HG03108 (cell line): ENCODE measurements around the gene ZNF576.
"Not testable (repeated sequence)": the region's sequence is repeated elsewhere in the genome, so short reads cannot be mapped to it uniquely, and the experiment has no call there.

Experiments used
- ATAC-seq: cut with Tn5 transposase; IDR thresholded peaks from one replicate; pipeline ENCODE4 v1.9.1; 2021; ENCODE audit warnings: moderate library complexity; ENCODE audit not compliant: unreplicated experiment

The ZNF576 gene

DNA sequence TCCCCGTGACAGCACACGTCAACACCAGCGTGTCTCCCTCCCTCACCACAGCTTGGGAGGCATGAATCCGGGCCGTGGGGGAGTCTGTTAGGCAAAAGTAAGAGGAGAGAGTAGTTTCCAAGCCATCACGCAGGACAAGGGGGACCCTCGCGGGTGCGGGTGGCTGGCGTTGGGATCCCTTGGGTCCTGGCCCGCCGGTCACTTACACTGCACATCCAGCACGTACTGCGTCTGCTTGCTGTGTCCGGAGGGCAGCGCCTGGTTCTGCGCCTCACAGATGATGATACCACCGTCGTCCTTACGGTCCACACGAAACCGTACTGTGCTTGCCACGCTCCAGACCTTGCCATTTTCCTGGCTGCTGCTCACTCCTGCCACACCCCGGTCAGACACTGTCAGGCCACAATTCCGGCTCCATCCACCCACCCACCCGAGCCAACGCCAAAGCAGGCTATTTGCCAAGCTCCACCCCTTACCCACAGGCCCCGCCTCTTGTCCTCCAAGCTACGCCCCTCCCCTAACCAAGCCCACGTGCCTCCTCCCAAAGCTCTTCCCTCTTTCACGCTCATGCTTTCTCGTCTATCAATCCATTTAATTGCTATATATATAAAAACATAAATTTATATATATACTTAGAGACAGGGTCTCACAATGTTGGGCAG, 29.7 kb downstream of the ZNF576 start:
- no peak for ATAC-seq

DNA sequence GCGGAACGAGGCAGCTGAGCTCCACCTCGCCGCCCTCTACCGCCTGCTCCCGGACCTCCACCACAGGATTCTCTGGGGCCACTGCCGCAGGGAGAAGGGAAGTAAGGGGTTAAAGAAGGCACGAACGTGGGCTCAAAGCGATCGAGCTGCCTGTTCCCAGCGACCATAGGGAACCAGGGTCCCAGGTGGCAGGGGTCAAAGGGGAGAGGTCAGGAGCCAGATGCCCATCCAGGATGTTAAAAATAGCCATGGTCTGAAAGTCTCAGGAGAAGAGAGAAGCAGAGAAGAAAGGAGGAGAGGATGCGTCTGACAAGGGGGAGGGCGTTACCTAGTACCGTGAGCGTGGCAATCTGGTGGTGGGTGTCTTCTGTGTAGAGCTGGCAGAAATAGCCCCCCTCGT, 30.4 kb downstream of the ZNF576 start:
- ATAC-seq = no peak

DNA sequence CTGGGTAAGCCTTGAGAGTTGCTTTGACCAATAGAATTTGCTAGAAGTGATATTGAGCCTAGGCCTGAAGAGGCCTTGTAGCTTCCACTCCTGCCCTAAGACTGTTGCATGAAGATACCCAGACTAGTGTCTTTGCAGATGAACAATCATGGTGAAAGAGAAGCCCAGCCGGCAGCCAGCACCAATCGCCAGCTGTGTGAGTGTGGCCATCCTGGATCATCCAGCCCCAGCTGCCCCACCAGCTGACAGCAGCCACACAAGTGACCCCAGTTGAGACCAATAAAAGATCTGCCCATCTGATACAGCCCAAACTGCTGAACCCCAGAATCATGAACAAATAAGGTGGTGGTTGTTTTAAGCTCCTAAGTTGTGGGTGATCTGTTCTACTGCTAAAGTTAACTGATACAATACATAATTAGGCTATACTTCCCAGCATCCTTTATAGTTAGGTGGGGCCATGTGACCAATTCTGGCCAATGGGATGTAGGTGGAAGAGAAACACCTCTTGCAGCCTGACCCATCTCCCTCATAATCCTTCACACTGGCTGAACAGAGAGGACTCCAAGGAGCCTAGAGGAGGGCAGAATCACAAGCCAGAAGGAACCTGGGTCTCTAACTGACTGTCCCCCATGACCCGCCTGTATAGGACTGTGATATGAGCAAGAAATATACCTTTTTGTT, 32.4 kb downstream of the ZNF576 start:
- no peak for ATAC-seq

DNA sequence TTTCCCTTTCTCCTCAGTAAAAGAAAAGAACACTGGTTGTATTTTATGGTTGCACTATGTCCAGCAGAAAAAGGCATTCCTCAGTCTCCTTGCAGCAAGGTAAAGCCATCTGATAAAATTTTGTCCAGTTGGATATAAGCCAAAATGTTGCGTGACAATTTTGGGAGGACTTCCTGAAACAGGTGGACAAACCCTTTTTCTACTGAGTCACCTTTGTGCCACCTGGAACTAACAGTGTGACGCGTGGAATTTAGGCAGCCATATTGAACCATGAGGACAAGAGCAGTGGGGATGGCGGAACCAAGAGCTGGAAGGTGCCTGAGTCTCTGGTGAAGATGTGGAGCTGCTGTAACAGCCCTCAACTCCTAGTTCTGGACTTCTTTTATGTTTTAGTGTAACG, 35.1 kb downstream of the ZNF576 start:
- no peak for ATAC-seq

DNA sequence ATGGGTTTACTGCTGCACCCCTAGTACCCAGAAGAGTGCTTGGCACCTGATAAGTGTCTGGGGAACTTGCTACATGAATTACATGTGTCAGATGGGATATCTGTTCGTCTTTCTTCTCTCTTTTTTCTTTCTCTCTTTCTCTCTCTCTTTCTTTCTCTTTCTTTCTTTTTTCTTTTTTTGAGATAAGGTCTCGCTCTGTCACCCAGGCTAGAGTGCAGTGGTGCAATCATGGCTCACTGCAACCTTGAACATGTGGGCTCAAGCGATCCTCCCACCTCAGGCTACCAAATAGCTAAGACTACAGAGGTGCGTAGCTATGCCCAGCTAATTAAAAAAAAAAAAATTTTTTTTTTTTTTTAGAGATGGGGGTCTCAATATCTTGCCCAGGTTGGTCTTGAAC, 37.1 kb downstream of the ZNF576 start:
- ATAC-seq = no peak

DNA sequence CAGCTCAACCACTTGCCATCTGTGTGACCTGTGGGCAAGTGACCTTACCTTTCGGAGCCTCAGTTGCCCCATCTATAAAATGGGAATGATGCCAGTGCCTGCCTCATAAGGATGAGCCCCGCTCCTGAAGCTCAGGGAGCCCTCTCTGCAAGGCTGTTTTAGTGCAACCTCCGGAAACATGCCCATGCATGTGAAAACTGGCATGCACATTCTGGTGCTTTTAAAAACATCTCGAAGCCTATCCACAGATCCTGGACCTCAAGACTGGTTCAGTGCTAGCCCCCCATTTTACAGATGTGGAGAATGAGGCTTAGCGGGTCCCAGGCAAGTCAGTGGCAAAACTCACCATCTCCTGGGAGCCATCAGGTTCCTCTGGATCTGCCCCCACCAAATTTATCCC, 37.7 kb downstream of the ZNF576 start:
- ATAC-seq = no peak

DNA sequence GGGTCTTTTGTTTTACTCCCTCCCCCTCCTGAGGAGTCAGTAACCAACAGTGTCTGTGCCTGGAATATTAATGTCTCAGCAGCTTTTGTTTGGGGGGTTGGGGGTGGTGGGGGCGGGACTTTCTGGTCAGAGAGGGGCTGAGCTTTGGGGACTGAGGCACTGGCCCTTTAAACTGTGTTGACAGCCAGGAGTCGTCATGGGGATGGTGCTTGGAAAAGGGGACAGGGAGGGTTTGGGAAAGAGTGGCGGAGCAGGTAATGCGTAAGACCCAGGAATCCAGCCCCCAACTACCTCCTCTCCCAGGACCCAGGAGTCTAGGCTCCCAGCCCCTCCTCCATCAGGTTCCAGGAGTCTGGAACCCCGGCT, 38.1 kb downstream of the ZNF576 start:
- ATAC-seq = no peak

DNA sequence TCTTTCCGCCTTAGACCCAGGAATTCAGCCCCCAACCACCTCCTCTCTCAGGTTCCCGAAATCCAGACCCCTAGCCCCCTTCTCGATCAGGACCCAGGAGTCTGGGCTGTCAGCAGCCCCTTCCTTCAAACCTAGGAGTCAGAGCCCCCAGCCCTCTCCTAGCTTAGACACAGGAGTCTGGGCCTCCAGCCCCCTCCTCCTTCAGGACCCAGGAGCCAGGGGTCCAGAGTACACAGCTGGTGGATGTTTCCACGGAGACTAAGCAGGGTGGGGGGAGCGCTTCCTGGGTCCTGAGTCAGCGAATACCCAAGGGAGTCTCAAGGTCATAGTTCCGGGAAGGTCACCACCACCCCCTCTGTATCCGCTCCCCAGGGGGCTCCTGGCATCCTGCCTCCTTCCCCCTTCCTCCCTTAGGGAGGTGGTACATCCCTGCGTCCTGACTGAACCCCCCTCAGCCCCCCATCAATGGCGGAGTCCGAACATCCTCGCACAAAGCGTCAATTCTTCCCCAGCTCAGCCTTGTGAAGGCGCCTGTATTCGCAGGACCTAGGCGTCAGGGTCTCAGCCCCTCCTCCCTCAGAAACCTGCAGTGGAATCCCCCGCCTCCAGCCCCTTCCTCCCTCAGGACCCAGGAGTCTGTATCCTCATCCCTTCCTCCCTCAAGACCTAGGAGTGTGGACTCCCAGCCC, 38.6 kb downstream of the ZNF576 start:
- no peak for ATAC-seq

DNA sequence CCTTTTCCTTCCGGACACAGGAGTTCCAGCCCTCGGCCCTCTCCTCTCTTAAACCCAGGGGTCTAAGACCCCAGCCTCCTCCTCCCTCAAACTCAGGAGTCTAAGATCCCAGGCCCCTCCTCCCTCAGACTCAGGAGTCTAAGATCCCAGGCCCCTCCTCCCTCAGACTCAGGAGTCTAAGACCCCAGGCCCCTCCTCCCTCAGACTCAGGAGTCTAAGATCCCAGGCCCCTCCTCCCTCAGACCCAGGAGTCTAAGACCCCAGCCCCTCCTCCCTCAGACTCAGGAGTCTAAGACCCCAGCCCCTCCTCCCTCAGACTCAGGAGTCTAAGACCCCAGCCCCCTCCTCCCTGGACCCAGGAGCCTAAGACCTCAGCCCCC, 39.2 kb downstream of the ZNF576 start:
- ATAC-seq = not testable (repeated sequence)

DNA sequence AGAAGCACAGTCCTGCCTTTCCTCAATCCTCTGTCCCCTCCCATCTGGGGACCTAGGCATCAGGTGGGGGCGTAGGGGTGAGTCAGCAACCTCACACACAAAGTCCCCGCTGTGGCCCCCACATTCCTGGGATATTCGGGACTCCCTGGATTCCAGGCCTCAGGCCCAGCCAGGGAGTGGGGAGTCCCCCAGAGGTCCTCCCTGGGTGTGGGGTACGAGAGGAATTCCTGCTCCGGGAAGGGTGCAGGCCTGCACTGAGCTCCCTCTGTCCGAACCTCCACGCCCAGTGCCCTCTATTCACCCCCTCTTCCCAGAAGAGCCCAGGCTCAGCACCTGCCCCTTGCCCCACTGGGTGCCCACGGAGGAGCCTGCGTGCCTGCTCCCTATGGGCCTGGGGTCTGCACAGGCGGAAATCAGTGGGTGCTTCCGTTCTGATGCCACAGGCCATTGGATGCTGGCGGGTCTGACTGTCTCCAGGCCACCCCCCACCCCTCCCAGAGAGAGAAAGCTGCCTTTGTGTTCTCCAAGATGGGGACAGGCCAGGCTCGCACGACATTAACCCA, 39.8 kb downstream of the ZNF576 start:
- ATAC-seq = no peak

DNA sequence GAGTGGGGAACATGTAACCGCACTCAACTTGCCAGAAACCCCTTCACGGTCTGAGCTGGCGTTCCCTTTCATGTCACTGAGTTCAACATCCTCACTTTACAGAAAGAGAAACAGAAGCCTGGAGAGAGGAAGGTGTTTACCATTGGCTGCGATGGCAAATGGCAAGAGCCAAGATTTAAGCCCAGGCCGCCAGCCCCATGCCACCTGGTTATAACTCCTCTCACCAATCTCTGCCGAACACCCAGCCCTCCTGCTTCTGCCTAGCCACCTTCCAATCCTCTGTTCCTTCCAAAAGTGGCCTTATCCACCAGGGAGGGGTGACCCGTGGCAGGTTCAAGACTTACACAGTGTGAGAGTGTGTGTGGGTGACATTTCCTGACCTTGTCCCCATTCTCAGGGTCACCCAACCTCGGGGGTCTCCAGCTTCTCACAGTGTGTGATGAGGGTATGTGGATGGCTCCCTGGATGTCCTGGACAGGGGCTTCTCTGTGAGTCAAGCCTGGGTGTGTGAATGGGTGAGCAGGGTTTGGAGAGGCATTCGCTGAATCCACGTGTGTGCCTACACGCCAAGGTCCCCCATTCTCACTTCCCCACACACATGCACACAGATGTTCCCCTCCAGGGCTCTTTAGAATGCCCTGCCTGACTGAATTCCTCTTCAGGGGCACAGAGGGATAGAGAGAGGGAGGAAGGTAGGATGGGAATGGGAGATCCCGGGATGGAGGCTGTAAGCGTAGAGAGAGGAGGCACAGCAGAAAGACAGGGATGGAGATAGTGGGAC, 42.0 kb downstream of the ZNF576 start:
- ATAC-seq = no peak

DNA sequence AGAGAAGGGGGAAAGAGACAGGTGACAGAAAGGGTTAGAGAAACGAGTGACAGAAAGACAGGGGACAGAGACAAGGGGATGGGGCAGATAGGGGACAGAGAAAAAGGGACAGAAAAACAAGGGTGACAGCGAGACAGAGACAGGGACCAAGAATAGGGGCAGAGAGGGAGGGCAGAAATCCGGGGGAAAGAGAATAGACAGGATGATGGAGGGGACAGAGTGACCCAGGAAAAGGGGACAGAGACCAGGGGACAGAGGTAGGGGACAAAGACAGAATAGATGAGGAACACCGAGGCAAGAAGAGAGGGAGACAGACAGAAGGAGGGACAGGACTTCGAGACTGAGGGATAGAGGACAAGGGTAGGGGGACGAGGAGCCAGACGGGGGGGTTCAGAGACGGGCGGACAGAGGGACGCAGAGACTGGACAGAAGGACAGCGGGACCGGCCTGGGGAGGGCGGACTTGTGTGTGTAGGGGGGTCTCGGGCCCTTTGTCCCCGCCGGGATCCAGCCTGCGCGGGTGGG, 42.7 kb downstream of the ZNF576 start:
- ATAC-seq = no peak

DNA sequence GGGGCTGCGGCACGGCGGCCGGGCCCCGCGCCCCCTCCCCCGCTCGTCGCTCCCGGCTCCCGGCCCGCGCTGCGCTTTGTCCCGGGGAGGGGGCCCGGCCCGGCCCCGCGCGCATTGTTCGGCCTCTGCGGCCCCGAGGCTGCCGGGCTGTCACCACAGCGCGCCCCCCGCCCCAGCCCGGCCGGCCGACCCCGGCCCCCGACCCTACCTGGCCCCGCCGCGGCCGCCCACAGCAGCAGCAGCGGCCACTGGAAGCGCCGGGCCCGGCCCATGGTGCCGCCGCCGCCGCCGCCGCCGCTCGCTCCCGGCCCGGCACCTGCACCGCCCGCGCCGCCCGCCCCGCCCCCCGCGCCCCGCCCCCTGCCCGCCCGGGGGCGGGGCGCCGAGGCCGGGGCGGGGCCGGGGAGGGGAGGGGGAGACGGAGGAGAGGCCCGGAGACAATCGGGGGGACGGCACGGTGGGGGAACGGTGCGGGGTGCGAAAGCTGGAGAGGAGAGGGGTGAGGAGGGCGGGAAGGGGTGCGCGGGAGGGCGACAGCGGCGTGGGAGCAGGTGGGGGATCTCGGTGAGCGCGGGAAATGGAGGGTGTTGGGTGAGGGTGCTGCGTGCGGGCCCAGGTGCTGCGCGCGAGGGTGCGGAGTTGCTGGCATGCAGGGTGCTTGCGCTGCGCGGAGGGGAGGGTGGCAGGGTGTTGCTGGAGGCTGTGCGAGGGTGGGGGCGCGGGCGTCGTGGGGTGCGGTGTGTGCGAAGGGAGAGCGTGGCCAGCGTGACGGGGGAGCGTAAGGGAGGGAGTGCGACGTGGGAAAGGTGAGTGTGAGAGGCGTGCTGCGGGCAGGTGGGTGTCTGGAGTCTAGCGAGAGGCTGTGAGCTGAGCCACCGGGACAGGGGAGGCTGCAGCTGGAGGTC, 43.4 kb downstream of the ZNF576 start, which contains the start of gene CADM4:
CADM4 (minus strand) TSS at position 332 of the 905 bp plus-strand sequence; CDS start at position 272, 60 bp downstream.
- ATAC-seq = no peak

DNA sequence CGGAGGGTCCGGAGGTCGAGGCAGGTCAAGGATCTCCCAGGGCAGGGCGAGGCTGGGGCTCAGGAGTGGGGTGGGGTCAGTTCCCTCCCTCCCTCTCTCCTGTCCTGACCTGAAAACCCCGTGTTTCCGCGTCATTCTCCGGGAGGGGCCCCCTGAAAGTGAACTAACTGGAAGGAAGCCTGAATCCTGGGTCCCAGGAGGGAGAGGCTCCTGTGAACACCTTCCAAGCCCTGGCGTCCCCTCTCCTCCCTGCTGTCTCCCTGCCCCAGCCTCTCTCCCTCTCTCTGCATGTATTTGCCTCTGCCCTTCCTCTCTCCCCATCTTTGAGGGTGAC, 44.0 kb downstream of the ZNF576 start:
- ATAC-seq = no peak

DNA sequence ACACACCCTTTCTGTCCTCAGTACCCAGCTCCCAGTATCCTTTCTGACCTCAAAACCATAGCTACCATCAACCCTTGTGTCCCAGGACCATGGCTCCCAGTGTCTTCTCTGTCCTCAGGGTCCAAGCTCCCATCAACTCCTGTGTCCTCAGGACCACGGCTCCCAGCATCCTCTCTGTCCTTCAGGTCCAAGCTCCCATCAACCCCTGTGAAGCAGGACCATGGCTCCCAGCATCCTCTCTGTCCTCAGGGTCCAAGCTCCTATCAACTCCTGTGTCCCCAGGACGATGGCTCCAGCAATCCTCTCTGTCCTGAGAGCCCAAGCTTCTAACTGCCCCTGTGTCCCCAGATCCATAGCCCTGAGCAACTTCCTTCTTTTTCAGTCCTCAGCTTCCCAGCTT, 44.9 kb downstream of the ZNF576 start:
- no peak for ATAC-seq

DNA sequence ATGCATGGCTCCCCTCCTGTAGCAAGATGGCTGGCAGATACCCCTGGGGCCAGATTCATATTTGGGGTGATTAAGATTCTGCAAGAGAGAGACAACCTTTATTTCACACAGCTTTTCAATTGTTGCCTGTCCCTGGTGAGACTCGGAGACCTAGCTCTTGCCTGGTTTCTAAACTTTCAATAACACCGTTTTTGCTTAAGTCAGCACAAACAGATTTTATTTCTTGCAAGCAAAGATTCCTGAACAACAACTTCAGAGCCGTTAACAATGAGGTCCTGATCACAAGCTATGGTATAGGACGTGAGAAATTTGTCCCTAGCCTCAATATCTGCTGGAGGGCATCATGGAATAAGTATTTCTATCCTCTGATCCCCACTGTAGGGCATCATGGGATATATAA, 46.1 kb downstream of the ZNF576 start:
- no peak for ATAC-seq

DNA sequence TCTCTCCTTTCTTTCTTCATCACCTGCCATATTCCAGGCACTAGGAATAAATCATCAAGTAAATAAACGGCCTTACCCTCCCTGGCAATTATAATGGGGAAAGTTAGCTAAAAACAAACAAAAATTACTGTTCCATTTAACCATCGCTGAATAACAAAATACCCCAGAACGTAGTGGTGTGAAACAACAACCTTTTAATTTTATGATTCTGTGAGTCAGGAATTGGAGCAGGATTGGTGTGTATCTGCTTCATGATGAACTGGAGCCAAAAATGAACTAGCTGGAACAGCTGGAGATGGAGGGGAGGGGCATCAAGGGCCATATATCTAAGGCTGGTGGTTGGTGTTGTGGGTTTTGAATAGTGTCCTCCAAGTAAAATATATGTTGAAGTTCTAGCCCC, 46.9 kb downstream of the ZNF576 start:
- ATAC-seq = no peak

DNA sequence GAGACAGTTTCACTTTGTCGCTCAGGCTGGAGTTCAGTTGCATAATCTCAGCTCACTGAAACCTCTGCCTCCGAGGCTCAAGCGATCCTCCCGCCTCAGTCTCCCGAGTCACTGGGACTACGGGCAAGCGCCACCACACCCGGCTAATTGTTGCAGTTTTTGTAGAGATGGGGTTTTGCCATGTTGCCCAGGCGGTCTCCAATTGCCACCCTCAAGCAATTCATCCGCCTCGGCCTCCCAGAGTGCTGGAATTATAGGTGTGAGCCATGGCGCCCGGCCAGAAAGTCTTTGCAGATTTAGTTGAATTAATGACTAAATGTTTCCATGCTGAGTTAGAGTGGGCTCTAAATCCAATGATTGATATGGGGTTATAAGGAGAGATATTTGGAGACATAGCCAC, 47.8 kb downstream of the ZNF576 start:
- no peak for ATAC-seq

DNA sequence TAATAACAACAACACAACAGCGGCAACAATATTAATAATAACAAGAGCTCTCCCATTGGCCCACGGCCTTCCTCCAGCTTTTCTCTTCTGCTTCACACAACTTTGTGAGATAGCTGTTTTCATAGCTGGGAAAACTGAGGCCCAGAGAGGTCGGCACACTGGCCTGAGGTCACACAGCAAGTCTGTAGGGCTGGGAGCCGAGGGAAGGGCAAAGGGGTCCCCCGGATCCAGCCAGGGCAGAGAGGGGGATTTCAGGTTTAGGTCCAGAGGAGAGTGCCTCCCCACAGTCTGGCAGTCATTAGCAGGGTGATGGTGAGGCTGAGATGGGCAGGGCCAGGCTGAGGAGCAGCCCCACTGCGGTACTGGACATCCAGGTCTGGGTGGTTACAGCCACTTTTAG, 52.2 kb downstream of the ZNF576 start:
- ATAC-seq = no peak

DNA sequence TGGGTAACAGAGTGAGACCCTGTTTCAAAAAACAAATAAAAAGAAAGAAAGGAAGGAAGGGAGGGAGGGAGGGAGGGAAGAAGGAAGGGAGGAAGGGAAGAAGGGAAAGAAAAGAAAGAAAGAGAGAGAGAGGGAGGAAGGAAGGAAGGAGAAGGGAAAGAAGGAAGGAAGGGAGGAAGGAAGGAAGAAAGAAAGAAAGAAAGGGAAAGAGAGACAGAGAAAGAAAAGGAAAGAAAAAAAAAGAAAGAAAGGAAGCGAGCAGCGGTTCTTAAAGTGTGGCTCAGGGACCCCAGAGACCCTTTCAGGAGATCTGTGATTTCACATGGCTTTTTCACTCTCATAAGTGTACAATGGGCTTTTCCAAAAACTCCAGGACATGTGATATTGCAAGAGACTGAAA, 53.1 kb downstream of the ZNF576 start:
- ATAC-seq = no peak
